ENCODE results near the gene FEM1B.

The FEM1B gene

GRCh38 chr15:68258692-68259091, 18.9 kb upstream of the FEM1B start:
- no peak for DNase-seq (ENCODE audit: low read depth in 1 of 2, low spot score in 1 of 2)

- DNase-seq (ENCODE audit: low read depth in 1 of 2, low spot score in 1 of 2): no peak
Observed at GRCh38 chr15:68259883-68260282, 17.7 kb upstream of the FEM1B start.

- DNase-seq (ENCODE audit: low read depth in 1 of 2, low spot score in 1 of 2): no peak
Observed at GRCh38 chr15:68261241-68261640, 16.3 kb upstream of the FEM1B start.

- DNase-seq (ENCODE audit: low read depth in 1 of 2, low spot score in 1 of 2): no peak
Observed at GRCh38 chr15:68261980-68262379, 15.6 kb upstream of the FEM1B start.

GRCh38 chr15:68262514-68263356, 14.8 kb upstream of the FEM1B start:
- no peak for DNase-seq (ENCODE audit: low read depth in 1 of 2, low spot score in 1 of 2)

- DNase-seq (ENCODE audit: low read depth in 1 of 2, low spot score in 1 of 2): no peak
Observed at GRCh38 chr15:68264282-68264681, 13.3 kb upstream of the FEM1B start.

- DNase-seq (ENCODE audit: low read depth in 1 of 2, low spot score in 1 of 2): no peak
Observed at GRCh38 chr15:68265081-68265480, 12.5 kb upstream of the FEM1B start.

GRCh38 chr15:68265674-68266073, 11.9 kb upstream of the FEM1B start:
- no peak for DNase-seq (ENCODE audit: low read depth in 1 of 2, low spot score in 1 of 2)

GRCh38 chr15:68268405-68268804, 9.1 kb upstream of the FEM1B start:
- DNase-seq (ENCODE audit: low read depth in 1 of 2, low spot score in 1 of 2): no peak

- no peak for DNase-seq (ENCODE audit: low read depth in 1 of 2, low spot score in 1 of 2)
Observed at GRCh38 chr15:68271854-68272471, 5.6 kb upstream of the FEM1B start.

- DNase-seq (ENCODE audit: low read depth in 1 of 2, low spot score in 1 of 2): no peak
Observed at GRCh38 chr15:68272721-68273271, 4.7 kb upstream of the FEM1B start.

- no peak for DNase-seq (ENCODE audit: low read depth in 1 of 2, low spot score in 1 of 2)
Observed at GRCh38 chr15:68274201-68274848, 3.2 kb upstream of the FEM1B start.

- DNase-seq (ENCODE audit: low read depth in 1 of 2, low spot score in 1 of 2): no peak
Observed at GRCh38 chr15:68275165-68275746, 2.3 kb upstream of the FEM1B start.

- no peak for DNase-seq (ENCODE audit: low read depth in 1 of 2, low spot score in 1 of 2)
Observed at GRCh38 chr15:68276668-68277067, 877 bp upstream of the FEM1B start.

GRCh38 chr15:68277131-68277602, 378 bp upstream of the FEM1B start:
- DNase-seq (ENCODE audit: low read depth in 1 of 2, low spot score in 1 of 2): no peak

- DNase-seq (ENCODE audit: low read depth in 1 of 2, low spot score in 1 of 2): peak in 1 of 2 donors; percentile 54
Observed at GRCh38 chr15:68278345-68278594, 725 bp downstream of the FEM1B start.

- no peak for DNase-seq (ENCODE audit: low read depth in 1 of 2, low spot score in 1 of 2)
Observed at GRCh38 chr15:68278595-68279405, 1.3 kb downstream of the FEM1B start.

- DNase-seq (ENCODE audit: low read depth in 1 of 2, low spot score in 1 of 2): no peak
Observed at GRCh38 chr15:68279779-68280753, 2.5 kb downstream of the FEM1B start.

GRCh38 chr15:68281008-68281407, 3.5 kb downstream of the FEM1B start:
- DNase-seq (ENCODE audit: low read depth in 1 of 2, low spot score in 1 of 2): no peak

GRCh38 chr15:68283401-68283800, 5.9 kb downstream of the FEM1B start:
- no peak for DNase-seq (ENCODE audit: low read depth in 1 of 2, low spot score in 1 of 2)

Measured in activated CD4-positive, alpha-beta T cell treated with anti-CD3 and anti-CD28 coated beads, Interleukin-2, amount 50 U/mL, for 24 hours (primary cell).